Sigmoid colon (tissue), 4 donors: ENCODE measurements around the gene CDC14A.

Source experiments
- CTCF ChIP-seq, 4 experiments: fragments of 450-650 bp in 3 of 4; fragments of 200-600 bp in 1 of 4; IDR thresholded peaks; one replicate each; pipeline ENCODE4 v1.5.1; 2016 to 2019; ENCODE audit warnings: antibody characterized with exemption in 4 of 4, mild to moderate bottlenecking in 3 of 4, moderate library complexity in 2 of 4
- POLR2A ChIP-seq, 2 donors: fragments of 450-650 bp; IDR thresholded peaks; one replicate each; pipeline ENCODE4 v1.6.1; 2016; ENCODE audit warnings: antibody characterized with exemption in 2 of 2, mild to moderate bottlenecking in 2 of 2, moderate library complexity in 2 of 2
- POLR2AphosphoS5 ChIP-seq, 4 donors: sonication (generic); formaldehyde crosslinking; IDR thresholded peaks; one replicate each; pipeline ENCODE4 v1.6.1; 2017; ENCODE audit warnings: antibody characterized with exemption in 4 of 4

DNA sequence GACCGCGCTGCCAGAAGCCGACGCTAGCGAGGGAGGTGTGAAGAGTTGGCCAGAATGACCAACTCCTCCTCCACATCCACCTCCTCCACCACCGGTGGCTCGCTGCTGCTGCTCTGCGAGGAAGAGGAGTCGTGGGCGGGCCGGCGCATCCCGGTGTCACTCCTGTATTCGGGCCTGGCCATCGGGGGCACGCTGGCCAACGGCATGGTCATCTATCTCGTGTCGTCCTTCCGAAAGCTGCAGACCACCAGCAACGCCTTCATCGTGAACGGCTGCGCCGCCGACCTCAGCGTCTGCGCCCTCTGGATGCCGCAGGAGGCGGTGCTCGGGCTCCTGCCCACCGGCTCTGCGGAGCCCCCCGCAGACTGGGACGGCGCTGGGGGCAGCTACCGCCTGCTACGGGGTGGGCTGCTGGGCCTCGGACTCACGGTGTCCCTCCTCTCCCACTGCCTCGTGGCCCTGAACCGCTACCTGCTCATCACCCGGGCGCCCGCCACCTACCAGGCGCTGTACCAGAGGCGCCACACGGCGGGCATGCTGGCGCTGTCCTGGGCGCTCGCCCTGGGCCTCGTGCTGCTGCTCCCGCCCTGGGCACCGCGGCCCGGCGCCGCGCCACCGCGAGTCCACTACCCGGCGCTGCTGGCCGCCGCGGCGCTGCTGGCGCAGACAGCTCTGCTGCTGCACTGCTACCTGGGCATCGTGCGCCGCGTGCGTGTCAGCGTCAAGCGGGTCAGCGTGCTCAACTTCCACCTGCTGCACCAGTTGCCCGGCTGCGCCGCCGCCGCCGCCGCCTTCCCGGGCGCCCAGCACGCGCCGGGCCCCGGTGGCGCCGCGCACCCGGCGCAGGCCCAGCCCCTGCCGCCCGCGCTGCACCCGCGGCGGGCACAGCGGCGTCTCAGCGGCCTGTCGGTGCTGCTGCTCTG is 186.9 kb downstream of the CDC14A start:
- TF ChIP-seq POLR2AphosphoS5 (IDR thresholded peaks at IDR 0.05) (no peak), CTCF (IDR thresholded peaks at IDR 0.05) (no peak), POLR2A (IDR thresholded peaks at IDR 0.05) (no peak)
